Pancreas (tissue), 10 donors: ENCODE measurements around the gene MS4A6A. TPM values are rescaled to one million over a fixed set of nuclear protein-coding genes. Genes with fewer than 3 reads are reported as not detected.

Source experiments
- ATAC-seq, 4 donors: fragments of 200-7000 bp; cut with Tn5 transposase; one replicate each; pipeline versions ENCODE4 v1.8.0 to v1.9.1; 2020; ENCODE audit warnings: mild to moderate bottlenecking in 4 of 4, moderate library complexity in 4 of 4
- DNase-seq, 6 donors: peaks; one replicate each; pipeline ENCODE4 v3.0.0-alpha.2; 2020
- FAIRE-seq: peaks from 2 replicates; lab custom pipeline; 2012; peaks lifted over from hg19 to GRCh38; lab: Jason Lieb, UNC
- H3K27ac ChIP-seq, 4 donors: fragments of 200-600 bp; sonication (generic); 1 replicate in 3 of 4; 2 replicates in 1 of 4; pipeline versions ENCODE4 v1.5.0 to v1.8.0; 2020
- H3K27me3 ChIP-seq, 4 donors: fragments of 200-600 bp; one replicate each; pipeline ENCODE4 v1.8.0; 2021
- H3K36me3 ChIP-seq, 3 donors: fragments of 200-600 bp; sonication (generic) in 1 of 3; one replicate each; pipeline versions ENCODE4 v1.5.0 to v1.8.0; 2020 to 2021
- H3K4me1 ChIP-seq, 3 donors: fragments of 200-600 bp; one replicate each; pipeline ENCODE4 v1.8.0; 2021
- H3K4me3 ChIP-seq, 4 donors: fragments of 200-600 bp; sonication (generic) in 2 of 4; one replicate each; pipeline versions ENCODE4 v1.5.0 to v1.8.0; 2020 to 2021
- H3K9me3 ChIP-seq, 4 donors: fragments of 200-600 bp; one replicate each; pipeline ENCODE4 v1.8.0; 2021
- CTCF ChIP-seq, 4 donors: fragments of 200-600 bp; sonication (generic) in 3 of 4; IDR thresholded peaks; one replicate each; pipeline versions ENCODE4 v1.5.0 to v1.8.0; 2021; ENCODE audit warnings: antibody characterized with exemption in 4 of 4
- WGBS, 2 donors: extraction: QIAGEN DNeasy Blood & Tissue Kit; methylation state at CpG; one replicate each; pipeline ENCODE4 v1.1.7; 2013; 5-methylcytosine and 5-hydroxymethylcytosine counted together
- intact Hi-C, 3 donors: fragments of 100-400 bp; cut with DNase I; formaldehyde crosslinking; loops; one replicate each; pipeline versions ENCODE4 v1.11.1 to v1.14.2; 2022
- polyA plus RNA-seq, 2 donors: library from polyadenylated mRNA; stranded (reverse); fragments of 200-250 nt; gene quantifications; one replicate each; pipeline ENCODE4 v1.2.3, GENCODE V29; 2013
- total RNA-seq, 6 donors: library from RNA; stranded (reverse); fragmentation: NEBNext Ultra II Directional in 4 of 6; extraction: Animal tissue kit (Norgen Biotek cat#: 25700) in 4 of 6; gene quantifications; one replicate each; pipeline versions ENCODE4 v1.2.1 to v1.2.4, GENCODE V29; 2021 to 2023
- donor health status: healthy with polysubstance abuse.
- donor health status: DM: no; HTN: no; CAD: no; lungs with moderate emphysema.
- donor health status: DM: no; HTN: no; CAD: no.
- donor health status: control.
- donor health status: control.
- donor health status: Bipolar disorder and iron deficiency.
- donor health status: DM: yes; HTN: yes; CAD: no.
- donor health status: DM: no; HTN: no; CAD: no.
- donor health status: DM: no; HTN: no; CAD: no.
- donor health status: DM: yes; HTN: yes; CAD: no.

Gene MS4A6A
- total and polyA plus RNA-seq, 8 donors: 3.1 to 69.3 (median 7.0) TPM

GRCh38 chr11:60169264-60169915, 13.5 kb downstream of the MS4A6A start:
- H3K9me3 ChIP-seq: no peaks in the 10 kb centered on the region
- WGBS, 2 donors: 44 to 57% methylated on average over 6 of the region's 6 CpGs
- peak in 1 of 4 donors; percentile 15 for TF ChIP-seq CTCF (IDR thresholded peaks at IDR 0.05)
- H3K27ac ChIP-seq: no peak overlapping the region
- ATAC-seq (peak; percentile 67 to 93 (median 90)), DNase-seq (peak in 4 of 6 donors; percentile 43 to 88 (median 66)), FAIRE-seq (no peak)
- no peaks in the 10 kb centered on the region for H3K4me1 ChIP-seq
- no peak overlapping the region for H3K4me3 ChIP-seq
- no peaks in the 10 kb centered on the region for H3K27me3 ChIP-seq
- no peaks in the 10 kb centered on the region for H3K36me3 ChIP-seq
- intact Hi-C loops: no loop called here

GRCh38 chr11:60168306-60168705, 14.6 kb downstream of the MS4A6A start:
- H3K4me1 ChIP-seq: no peaks in the 10 kb centered on the region
- no peak overlapping the region for H3K27ac ChIP-seq
- H3K9me3 ChIP-seq: no peaks in the 10 kb centered on the region
- FAIRE-seq (no peak), DNase-seq (no peak), ATAC-seq (peak in 1 of 4 donors; percentile 22)
- no peak for TF ChIP-seq CTCF (IDR thresholded peaks at IDR 0.05)
- 75 to 93% methylated on average over 6 of the region's 6 CpGs for WGBS, 2 donors
- no peaks in the 10 kb centered on the region for H3K36me3 ChIP-seq
- no peaks in the 10 kb centered on the region for H3K27me3 ChIP-seq
- intact Hi-C loops: no loop called here
- H3K4me3 ChIP-seq: no peak overlapping the region

GRCh38 chr11:60165951-60166350, 16.9 kb downstream of the MS4A6A start:
- no peaks in the 10 kb centered on the region for H3K4me1 ChIP-seq
- H3K36me3 ChIP-seq: no peaks in the 10 kb centered on the region
- no peaks in the 10 kb centered on the region for H3K27me3 ChIP-seq
- no peak for TF ChIP-seq CTCF (IDR thresholded peaks at IDR 0.05)
- no peak overlapping the region for H3K4me3 ChIP-seq
- ATAC-seq: no peak
- H3K27ac ChIP-seq: no peak overlapping the region
- intact Hi-C loops: no loop called here
- DNase-seq: no peak
- H3K9me3 ChIP-seq: no peaks in the 10 kb centered on the region
- FAIRE-seq: no peak

GRCh38 chr11:60165538-60165937, 17.3 kb downstream of the MS4A6A start:
- ATAC-seq (no peak), DNase-seq (no peak), FAIRE-seq (no peak)
- no peaks in the 10 kb centered on the region for H3K9me3 ChIP-seq
- H3K4me3 ChIP-seq: no peak overlapping the region
- no peaks in the 10 kb centered on the region for H3K4me1 ChIP-seq
- no peak overlapping the region for H3K27ac ChIP-seq
- intact Hi-C loops: no loop called here
- H3K36me3 ChIP-seq: no peaks in the 10 kb centered on the region
- WGBS, 2 donors: 54 to 61% methylated on average over 2 of the region's 2 CpGs
- H3K27me3 ChIP-seq: no peaks in the 10 kb centered on the region
- TF ChIP-seq CTCF (IDR thresholded peaks at IDR 0.05): no peak

- H3K27ac ChIP-seq: no peak overlapping the region
- no peak for ATAC-seq
- no peak for FAIRE-seq
- intact Hi-C loops: no loop called here
- no peaks in the 10 kb centered on the region for H3K4me1 ChIP-seq
- H3K36me3 ChIP-seq: no peaks in the 10 kb centered on the region
- 84 to 91% methylated on average over 1 of the region's 1 CpG for WGBS, 2 donors
- no peaks in the 10 kb centered on the region for H3K9me3 ChIP-seq
- H3K27me3 ChIP-seq: no peaks in the 10 kb centered on the region
- DNase-seq: no peak
- no peak overlapping the region for H3K4me3 ChIP-seq
- TF ChIP-seq CTCF (IDR thresholded peaks at IDR 0.05): no peak
Observed at GRCh38 chr11:60164550-60165075, 18.3 kb downstream of the MS4A6A start.
